Measurements from ENCODE around the gene UBL4A.

The UBL4A gene

DNA sequence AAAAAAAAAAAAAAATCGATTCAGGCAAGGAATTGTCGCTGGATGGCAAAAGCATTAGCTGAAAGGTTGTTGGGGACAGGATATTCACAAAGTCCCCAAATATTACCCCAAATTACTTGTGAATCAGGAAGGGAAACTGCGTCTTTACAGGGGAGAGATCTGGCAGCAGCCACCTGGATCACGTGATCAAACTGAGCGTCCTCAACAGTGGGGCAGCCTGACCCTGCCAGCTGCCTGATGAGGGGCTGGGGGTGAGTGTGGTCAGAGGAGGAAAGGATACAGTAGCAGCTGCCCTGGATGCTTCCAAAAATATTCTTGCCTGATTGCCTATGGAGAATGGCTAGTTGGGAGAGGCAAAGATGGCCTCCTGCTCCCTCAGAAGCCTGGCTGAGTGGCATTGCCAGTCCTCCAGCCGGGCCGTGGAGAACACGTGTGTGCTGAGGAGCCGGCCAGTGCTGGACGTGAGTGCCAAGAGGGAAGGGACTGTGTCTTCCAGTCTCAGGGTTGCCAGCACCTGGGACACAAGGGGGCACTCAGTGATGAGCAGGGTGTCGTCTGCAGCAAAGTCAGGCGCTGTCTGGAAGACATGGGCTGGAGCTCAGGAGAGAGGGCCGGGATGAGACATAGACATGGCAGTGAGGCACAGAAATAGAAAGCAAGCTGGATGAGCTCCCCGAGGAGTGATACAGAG is 4.4 kb downstream of the UBL4A start:
- peak in 1 of 2 experiments; percentile 22 for DNase-seq

DNA sequence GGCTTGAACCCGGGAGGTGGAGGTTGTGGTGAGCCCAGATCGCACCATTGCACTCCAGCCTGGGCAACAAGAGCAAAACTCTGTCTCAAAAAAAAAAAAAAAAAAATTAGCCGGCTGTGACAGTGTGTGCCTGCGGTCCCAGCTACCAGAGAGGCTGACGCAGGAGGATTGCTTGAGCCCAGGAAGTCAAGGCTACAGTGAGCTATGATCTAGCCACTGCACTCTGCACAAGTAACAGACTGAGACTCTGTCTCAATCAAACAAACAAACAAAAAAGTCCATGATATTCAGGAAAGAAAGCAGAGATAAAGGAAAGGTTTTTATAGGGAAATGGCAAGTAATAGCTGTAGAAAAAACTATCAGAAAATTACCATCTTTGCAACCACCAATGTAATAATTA is 5.2 kb downstream of the UBL4A start:
- no peak for DNase-seq

DNA sequence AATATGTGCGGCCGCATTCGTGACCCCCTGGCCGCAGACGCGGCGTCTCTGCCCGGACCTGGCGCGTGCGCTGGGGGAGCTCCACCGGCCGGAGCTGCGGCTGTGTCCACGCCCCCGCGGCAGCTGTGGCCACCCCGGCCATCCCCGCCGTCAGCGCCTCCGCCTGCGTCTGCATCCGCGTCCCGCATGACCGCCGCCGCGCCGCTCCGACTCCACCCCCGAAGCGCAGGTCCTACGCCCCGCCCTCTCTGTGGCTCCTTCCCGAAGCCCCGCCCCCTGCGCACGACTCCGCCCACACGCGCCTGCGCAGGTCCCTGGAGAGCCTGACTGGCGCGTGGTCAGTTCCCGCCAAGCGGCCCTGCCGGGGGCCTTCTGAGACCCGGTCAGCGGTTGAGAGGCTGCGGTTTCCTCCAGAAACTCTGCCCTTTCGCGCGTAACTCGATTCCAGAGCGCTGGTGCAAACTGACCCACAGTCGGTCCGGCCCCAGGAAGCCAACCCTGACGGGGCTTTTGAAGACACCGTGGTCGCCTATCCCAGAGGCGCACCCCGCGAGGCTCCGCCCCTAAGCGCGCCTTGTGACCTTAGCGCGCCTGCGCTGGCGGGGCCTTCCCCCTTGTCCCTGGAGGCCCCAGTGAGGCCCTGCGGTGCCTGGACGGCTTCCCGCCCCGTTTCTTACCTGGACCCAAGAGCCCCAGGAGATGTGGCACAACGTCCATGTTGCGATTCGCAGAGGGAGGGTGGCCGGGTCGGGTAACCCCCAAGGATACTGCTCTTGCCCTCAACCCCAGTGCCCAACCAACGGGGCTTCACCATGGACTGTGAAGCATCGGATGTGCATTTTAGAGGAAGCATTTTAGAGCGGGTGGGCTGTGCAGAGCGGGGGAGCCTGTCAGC is 7.4 kb downstream of the UBL4A start, which contains the start of gene LAGE3:
Gene LAGE3, minus strand, starts transcription at position 554 of the 895 bp plus-strand sequence. Its CDS starts 366 bp downstream, at position 188.
- DNase-seq = peak; percentile 95 to 97

DNA sequence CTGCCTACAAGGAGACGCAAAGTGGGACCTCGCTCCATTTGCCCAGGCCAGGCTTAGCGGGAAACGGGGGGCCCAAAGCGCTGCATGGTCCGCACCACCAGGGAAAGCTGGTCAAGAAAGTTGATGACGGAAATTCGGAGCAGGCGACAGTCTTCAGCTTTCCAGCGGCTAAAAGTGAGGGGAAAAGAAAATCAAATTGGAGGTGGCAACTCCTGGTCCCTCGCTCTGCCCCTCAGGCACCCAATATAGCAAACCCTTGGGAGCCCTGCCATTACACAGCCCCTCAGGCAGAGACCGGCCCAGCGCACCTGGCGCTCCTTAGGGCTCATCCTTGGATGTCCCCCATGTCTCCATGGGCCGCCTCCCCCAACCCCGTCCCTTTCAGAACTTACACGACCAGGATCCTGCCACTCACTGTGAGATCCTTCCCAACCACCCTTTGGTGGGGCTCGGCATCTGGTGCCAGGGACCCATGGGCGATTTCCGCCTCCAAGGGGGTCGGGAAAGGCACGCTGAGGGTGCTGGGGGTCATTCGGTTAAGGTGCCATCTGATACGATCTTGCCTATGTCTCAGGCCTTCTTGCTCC is 8.4 kb downstream of the UBL4A start:
- no peak for DNase-seq

DNA sequence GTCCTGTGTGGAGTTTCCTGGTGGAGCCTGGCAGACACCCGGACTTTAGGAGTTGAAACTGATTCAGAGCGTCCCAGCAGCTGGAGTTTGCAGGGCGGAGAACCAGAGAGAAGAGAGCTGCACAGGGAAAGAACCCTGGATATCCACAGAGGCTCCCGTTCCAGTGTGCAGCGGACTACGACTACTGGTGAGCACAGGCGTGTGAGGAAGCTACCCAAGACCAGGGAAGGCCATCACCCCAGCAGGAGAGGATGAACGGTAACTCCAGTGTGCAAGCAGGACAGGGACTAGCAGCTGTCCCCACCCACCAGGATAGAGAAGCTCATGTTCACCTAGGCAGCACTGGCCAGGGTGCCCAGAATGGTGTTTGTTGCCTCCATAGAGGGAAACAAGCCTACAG is 9.6 kb downstream of the UBL4A start:
- DNase-seq = no peak

DNA sequence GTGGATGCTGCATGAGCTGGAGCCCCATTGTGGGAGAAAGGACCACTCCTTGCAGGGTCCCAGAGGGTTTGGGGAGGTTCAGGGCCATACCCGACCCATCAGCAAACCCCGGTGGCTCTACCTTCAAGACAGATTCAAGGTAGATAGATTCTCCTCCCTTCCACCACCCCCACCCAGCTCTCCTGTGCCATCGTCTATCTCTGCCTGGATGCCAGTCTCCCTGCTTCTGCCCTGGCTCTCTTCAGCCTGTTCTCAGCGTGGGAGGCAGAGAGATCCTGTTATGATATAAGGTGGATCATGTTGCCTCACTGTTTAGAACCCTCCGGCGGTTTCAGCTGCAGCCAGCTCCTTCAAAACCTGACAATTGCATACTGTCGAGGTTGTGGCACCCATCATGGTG is 12.7 kb downstream of the UBL4A start:
- DNase-seq = no peak

DNA sequence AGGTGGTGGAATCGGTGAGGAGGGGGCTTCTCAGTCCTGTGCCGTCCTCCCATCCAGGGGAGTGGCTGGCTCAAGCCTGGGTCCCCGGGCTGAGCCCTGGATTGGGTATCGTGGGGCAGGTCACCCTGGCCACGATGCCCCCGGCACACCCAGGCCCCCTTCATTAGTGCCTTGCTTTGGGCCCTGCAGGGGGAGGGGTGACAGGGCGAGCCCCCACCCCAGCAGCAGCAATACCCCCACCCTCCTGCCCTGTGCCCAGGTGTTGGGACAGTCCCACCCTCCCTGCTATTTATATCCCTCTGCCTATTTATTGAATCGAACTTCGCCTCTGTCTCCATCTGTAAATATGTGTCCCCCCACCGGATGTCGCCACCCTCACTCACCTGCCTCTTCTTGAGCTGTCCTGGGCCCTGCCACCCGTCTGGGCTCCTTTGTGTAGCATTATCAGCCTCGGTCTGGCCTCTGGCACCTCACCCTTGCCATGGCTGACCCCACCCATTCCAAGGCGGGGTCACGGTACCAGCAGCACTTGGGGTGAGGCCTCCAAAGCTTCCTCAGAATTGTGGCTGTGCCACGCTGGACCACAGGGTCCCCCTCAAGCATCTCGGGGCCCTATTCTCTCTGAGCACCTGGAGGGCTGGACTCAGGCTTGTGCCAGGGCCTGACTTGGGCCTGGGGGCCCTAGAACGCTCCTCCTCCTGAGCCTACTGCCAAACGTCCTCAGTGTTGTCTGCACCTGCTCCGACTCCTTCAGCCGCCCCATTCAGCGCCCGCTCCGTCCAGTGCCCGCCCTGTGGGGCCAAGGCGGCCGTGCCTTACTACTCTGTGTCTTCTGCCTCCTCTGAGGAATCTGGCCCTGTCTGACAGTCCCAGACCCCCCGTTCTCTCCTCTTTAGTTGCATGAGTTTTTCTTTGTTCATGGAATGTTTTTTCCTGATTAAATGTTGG is 13.5 kb downstream of the UBL4A start:
- DNase-seq = no peak

DNA sequence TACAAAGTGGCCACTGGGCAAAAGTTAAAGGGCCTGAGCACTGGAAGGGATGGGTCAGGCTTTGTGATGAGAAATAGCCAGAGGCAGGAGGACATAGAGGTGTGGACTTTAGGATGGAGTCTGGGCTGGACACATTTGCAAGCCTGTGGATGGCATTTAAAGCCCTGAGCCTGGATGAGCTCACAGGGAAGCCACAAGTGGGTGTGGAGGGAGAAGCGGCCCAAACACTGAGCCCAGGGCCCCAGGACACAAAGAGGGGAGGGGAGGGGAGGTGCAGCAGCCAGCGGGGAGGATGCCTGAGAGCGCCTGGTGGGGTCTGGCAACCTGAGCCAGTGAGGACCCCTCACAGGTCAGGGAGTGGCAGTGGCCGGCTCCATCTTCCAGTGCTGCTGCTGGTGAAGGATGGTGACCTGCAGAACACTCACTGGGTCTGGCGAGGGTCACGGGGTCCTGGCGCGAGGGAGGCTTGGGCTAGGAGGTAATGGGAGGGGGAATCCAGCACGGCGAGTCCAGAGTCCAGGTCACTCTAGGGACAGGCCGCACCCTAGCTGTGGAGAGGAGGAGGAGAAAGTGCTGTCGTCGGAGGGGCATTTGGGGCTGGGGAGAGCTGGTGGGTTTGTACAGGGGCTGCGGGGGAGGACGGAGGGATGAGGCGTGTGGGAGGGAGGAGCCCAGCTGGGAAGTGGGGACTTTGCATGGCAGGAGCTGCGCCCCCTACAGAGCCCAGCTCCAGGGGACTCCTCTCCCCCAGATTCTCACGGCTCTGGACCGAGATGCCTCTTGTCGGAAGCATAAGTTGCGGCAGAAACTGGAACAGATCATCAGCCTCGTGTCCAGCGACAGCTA is 14.4 kb downstream of the UBL4A start:
- DNase-seq = no peak

DNA sequence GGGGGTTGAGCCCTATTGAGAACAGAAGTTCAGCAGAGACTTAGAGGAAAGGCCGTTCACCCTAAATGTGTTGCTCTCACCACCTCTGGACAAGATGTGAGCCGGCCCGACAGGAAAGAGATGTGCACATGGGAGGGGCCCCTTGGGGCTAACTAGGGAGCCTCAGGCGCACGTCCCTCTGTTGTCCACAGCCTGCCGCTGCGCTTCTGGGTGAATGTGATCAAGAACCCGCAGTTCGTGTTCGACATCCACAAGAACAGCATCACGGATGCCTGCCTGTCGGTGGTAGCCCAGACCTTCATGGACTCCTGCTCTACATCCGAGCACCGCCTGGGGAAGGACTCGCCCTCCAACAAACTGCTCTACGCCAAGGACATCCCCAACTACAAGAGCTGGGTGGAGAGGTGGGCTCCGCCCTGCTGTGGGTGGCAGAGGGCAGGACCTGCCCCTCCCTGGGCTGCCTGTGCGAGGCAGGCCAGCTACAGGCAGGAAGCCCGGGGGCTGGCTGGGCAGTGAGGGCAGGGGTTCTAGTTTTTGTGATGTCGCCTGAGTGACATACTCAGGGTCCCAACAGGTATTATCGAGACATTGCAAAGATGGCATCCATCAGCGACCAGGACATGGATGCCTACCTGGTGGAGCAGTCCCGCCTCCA is 15.4 kb downstream of the UBL4A start:
- no peak for DNase-seq

DNA sequence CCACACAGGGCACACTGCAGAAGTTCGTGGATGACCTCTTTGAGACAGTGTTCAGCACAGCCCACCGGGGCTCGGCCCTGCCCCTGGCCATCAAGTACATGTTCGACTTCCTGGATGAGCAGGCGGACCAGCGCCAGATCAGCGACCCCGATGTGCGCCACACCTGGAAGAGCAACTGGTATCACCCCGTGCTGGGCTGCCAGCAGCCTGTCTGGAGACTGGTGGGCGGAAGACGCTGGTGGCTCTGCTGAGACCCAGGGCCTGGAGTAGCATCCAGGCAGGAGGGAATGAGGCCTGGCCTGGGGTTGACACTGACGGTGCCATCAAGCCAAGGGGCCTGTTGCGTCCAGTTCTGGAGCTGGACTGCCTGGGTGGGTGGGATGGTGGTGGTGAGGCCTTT is 16.0 kb downstream of the UBL4A start:
- no peak for DNase-seq

DNA sequence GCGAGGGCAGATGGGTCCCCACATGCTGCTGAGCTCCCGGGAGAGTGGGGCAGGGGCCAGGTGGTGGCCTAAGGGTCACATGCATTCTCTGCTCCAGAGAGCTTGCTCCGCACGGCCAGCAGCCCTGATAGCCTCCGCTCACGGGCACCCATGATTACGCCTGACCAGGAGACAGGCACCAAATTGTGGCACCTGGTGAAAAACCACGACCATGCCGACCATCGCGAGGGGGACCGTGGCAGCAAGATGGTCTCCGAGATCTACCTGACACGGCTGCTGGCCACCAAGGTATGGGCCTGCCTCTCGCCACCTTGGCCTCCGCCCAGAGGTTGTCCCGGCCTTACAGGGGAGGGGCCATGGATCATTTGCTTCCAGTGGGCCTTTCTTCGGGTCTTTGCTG is 16.5 kb downstream of the UBL4A start:
- DNase-seq = no peak

DNA sequence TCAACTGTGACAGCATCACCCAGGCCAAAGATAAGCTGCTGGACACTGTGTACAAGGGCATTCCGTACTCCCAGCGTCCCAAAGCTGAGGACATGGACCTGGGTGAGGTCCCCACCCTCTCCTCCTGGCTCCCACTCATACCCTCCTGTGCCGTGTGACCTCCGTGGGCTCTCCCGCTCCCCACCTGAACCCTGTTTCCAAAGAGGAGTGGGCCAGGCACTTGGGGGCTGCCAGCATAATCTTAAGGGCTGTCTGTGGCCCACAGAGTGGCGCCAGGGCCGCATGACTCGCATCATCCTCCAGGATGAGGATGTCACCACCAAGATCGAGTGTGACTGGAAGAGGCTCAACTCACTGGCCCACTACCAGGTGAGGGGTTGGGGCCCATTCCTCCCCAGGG is 17.3 kb downstream of the UBL4A start:
- no peak for DNase-seq

DNA sequence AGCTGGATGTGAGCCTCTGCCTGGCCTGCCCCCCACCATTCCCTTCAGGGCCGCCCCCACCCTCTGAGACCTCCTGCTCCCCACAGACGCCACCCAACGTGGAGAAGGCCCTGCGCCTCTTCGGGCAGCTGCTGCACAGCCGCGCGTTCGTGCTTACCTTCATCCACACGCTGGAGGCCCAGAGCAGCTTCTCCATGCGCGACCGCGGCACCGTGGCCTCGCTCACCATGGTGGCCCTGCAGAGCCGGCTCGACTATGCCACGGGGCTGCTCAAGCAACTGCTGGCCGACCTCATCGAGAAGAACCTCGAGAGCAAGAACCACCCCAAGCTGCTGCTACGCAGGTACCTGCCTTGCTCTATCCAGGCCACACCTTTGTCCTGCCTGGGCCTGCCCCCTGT is 18.2 kb downstream of the UBL4A start:
- no peak for DNase-seq

DNA sequence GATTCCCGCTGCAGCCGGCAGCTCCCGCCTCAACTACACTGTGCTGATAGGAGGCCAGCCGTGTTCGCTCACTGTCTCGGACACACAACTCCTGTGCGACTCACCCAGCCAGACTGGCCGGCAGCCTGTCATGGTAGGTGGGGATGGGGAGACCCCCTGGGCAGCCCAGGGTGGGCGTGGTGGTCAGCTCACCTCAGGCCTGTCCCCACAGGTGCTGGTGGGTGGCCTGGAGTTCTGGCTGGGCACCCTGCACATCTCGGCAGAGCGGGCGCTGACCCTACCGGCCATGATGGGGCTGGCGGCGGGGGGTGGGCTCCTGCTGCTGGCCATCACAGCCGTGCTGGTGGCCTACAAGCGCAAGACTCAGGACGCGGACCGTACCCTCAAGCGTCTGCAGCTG is 18.9 kb downstream of the UBL4A start:
- DNase-seq = no peak

DNA sequence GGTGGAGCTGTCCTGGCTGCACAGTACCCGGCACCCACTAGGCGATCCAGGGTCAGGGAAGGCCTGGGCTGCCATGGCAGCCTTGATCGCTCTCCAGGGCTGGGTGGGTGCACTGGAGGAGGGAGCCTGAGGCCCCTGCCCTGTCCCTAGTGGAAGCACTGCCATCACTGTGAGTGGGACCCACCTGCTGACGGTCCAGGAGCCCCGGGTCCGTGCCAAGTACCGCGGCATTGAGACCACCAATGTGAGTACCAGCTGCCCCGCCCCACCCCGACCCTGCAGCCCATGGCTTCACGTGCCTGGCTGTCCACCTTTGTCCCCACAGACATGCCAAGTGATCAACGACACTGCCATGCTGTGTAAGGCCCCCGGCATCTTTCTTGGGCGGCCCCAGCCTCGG is 19.5 kb downstream of the UBL4A start:
- no peak for DNase-seq

DNA sequence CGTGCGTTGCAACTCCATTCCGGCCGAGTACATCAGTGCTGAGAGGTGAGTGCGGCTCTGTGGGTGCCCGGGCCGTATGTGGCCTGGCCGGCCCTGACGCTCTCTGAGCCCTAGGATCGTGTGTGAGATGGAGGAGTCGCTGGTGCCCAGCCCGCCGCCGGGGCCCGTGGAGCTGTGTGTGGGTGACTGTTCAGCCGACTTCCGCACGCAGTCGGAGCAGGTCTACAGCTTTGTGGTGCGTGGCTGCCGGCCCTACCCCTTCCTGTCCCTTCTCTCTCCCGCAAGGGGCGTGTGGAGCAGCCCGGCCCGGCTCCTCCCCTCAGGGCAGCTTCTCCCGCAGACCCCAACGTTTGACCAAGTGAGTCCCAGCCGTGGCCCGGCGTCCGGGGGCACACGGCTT is 20.4 kb downstream of the UBL4A start:
- DNase-seq = no peak

DNA sequence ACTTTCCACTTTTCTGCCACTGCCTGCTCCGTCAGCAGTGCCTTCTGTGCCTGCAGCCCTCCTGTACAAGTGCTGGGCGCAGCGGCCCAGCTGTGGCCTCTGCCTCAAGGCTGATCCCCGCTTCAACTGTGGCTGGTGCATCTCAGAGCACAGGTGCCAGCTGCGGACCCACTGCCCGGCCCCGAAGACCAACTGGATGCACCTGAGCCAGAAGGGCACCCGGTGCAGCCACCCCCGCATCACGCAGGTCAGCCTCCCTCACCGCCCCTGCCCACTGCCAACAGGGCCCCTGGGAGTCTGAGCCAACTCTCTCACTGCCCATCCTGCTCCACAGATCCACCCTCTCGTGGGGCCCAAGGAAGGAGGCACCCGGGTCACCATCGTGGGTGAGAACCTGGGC is 20.8 kb downstream of the UBL4A start:
- DNase-seq = no peak

DNA sequence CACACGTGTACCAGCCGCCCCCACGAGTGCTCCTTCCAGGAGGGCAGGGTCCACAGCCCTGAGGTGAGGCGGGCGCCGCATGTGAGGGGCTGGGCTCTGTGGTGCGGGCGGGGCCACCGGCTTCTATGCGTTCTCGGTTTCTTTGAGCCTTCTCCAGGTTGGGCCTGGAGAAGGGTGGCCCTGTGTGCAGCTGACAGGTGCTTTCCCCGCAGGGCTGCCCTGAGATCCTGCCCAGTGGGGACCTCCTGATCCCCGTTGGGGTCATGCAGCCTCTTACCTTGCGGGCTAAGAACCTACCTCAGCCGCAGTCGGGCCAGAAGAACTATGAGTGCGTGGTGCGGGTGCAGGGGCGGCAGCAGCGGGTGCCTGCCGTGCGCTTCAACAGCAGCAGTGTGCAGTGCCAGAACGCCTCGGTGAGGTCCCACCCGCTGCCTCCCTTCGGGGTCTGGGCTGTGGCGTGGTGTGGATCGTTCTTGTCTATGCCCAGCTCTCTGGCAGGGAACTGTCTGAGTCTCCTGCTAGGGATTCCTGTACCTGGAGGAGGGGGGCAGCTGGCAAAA is 21.5 kb downstream of the UBL4A start:
- DNase-seq = no peak

DNA sequence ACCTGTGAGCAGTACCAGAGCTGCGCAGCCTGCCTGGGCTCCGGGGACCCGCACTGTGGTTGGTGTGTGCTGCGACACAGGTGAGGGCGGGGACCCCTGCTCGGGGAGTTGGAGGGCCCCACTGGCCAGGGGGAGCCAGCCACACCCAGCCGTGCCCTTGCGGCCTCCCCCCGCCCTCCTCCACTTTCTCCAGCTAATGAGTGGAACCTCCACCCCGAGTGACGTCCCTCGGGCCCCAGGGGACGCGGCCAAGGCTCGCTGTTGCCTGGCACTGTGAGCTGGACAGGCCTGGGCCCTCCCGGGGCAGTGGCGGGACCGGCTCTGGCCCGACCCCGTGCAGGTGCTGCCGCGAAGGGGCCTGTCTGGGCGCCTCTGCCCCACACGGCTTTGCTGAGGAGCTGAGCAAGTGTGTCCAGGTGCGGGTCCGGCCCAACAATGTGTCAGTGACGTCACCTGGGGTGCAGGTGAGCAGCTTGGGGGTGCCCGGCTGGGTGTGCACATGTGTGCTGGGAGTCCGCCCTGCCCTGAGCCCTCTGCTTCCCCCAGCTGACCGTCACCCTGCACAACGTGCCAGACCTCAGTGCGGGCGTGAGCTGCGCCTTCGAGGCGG is 22.7 kb downstream of the UBL4A start:
- DNase-seq = no peak

DNA sequence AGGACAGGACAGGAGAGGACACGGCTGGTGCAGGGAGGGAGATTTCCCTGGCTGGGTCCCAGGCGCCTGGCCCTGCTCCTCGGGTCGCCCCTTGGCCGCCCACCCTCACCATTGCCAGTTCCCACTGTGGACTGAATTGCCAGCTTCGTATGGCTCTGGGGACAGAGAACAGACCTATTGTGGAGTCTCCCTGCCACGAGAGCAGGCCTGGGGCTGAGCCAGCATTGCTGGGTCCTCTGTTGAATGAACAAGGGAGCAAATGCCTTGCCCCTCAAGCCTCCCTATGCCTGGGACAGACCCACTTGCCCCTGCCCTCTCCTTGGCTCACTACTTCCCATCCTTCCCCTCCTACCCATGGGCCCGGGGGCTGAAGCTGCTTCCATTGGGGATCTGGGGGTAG is 24.0 kb downstream of the UBL4A start:
- no peak for DNase-seq
